HG03103 (cell line): ENCODE measurements around the gene MDN1.
"Not testable (repeated sequence)": the region's sequence is repeated elsewhere in the genome, so short reads cannot be mapped to it uniquely, and the experiment has no call there.

Experiments
- ATAC-seq: cut with Tn5 transposase; IDR thresholded peaks from one replicate; pipeline ENCODE4 v1.9.1; 2021; ENCODE audit warnings: low read depth; ENCODE audit not compliant: unreplicated experiment

The MDN1 gene

GRCh38 chr6:89777455-89777854, 42.1 kb downstream of the MDN1 start:
- ATAC-seq: no peak

GRCh38 chr6:89776583-89777233, 42.9 kb downstream of the MDN1 start:
- no peak for ATAC-seq

- no peak for ATAC-seq
Observed at GRCh38 chr6:89775150-89775549, 44.4 kb downstream of the MDN1 start.

- ATAC-seq: no peak
Observed at GRCh38 chr6:89769572-89769971, 50.0 kb downstream of the MDN1 start.

GRCh38 chr6:89768324-89768723, 51.3 kb downstream of the MDN1 start:
- no peak for ATAC-seq

- no peak for ATAC-seq
Observed at GRCh38 chr6:89763550-89763949, 56.0 kb downstream of the MDN1 start.

- ATAC-seq: no peak
Observed at GRCh38 chr6:89758830-89759229, 60.8 kb downstream of the MDN1 start.

GRCh38 chr6:89750338-89750737, 69.3 kb downstream of the MDN1 start:
- no peak for ATAC-seq

GRCh38 chr6:89749918-89750317, 69.7 kb downstream of the MDN1 start:
- ATAC-seq: no peak

GRCh38 chr6:89745716-89746115, 73.9 kb downstream of the MDN1 start:
- no peak for ATAC-seq

GRCh38 chr6:89745096-89745495, 74.5 kb downstream of the MDN1 start:
- ATAC-seq: no peak

GRCh38 chr6:89736893-89737292, 82.7 kb downstream of the MDN1 start:
- no peak for ATAC-seq

GRCh38 chr6:89734526-89734925, 85.1 kb downstream of the MDN1 start:
- ATAC-seq: no peak

- no peak for ATAC-seq
Observed at GRCh38 chr6:89731924-89732567, 87.5 kb downstream of the MDN1 start.

- ATAC-seq: not testable (repeated sequence)
Observed at GRCh38 chr6:89731262-89731661, 88.3 kb downstream of the MDN1 start.

GRCh38 chr6:89729818-89730217, 89.8 kb downstream of the MDN1 start:
- ATAC-seq: no peak

- ATAC-seq: no peak
Observed at GRCh38 chr6:89727501-89727900, 92.1 kb downstream of the MDN1 start.

GRCh38 chr6:89724981-89725380, 94.6 kb downstream of the MDN1 start:
- ATAC-seq: no peak

GRCh38 chr6:89723046-89723445, 96.5 kb downstream of the MDN1 start:
- ATAC-seq: no peak

GRCh38 chr6:89716532-89716931, 103.1 kb downstream of the MDN1 start:
- no peak for ATAC-seq

- no peak for ATAC-seq
Observed at GRCh38 chr6:89711801-89712200, 107.8 kb downstream of the MDN1 start.

GRCh38 chr6:89708316-89708715, 111.3 kb downstream of the MDN1 start:
- no peak for ATAC-seq
